HG03460 (cell line): ENCODE results near the gene ATP6V0E1.
"Not testable (repeated sequence)": the region's sequence is repeated elsewhere in the genome, so short reads cannot be mapped to it uniquely, and the experiment has no call there.

Experiments used
- ATAC-seq: cut with Tn5 transposase; IDR thresholded peaks from one replicate; pipeline ENCODE4 v1.9.1; 2021; ENCODE audit not compliant: unreplicated experiment

Gene ATP6V0E1

GRCh38 chr5:173069671-173070070, 86.1 kb downstream of the ATP6V0E1 start:
- ATAC-seq: no peak

- no peak for ATAC-seq
These were observed 91.7 kb downstream of the ATP6V0E1 start for GRCh38 chr5:173075137-173075843.

GRCh38 chr5:173075970-173076369, 92.4 kb downstream of the ATP6V0E1 start:
- ATAC-seq: no peak

- not testable (repeated sequence) for ATAC-seq
These were observed 92.9 kb downstream of the ATP6V0E1 start for GRCh38 chr5:173076471-173076870.

GRCh38 chr5:173078878-173079277, 95.3 kb downstream of the ATP6V0E1 start:
- no peak for ATAC-seq
